Measurements from ENCODE around the gene CCDC39. TPM values are rescaled to one million over a fixed set of nuclear protein-coding genes. Genes with fewer than 3 reads are reported as not detected.

Gene CCDC39
- total RNA-seq, 1 donor from 2014 or later: 0.46 TPM

- Mint-ChIP-seq H3K27ac (ENCODE audit: unreplicated experiment) (no peak overlapping the region), H3K4me3 (ENCODE audit: unreplicated experiment) (no peak overlapping the region), H3K9me3 (ENCODE audit: unreplicated experiment) (no peaks in the 10 kb centered on the region), H3K4me1 (ENCODE audit: unreplicated experiment) (no peaks in the 10 kb centered on the region), H3K36me3 (ENCODE audit: low read depth, unreplicated experiment) (no peaks in the 10 kb centered on the region), H3K27me3 (ENCODE audit: unreplicated experiment) (peaks cover 3% of the 10 kb centered on the region)
- no peak for DNase-seq (ENCODE audit: low spot score)
- TF ChIP-seq, protein P1, sequence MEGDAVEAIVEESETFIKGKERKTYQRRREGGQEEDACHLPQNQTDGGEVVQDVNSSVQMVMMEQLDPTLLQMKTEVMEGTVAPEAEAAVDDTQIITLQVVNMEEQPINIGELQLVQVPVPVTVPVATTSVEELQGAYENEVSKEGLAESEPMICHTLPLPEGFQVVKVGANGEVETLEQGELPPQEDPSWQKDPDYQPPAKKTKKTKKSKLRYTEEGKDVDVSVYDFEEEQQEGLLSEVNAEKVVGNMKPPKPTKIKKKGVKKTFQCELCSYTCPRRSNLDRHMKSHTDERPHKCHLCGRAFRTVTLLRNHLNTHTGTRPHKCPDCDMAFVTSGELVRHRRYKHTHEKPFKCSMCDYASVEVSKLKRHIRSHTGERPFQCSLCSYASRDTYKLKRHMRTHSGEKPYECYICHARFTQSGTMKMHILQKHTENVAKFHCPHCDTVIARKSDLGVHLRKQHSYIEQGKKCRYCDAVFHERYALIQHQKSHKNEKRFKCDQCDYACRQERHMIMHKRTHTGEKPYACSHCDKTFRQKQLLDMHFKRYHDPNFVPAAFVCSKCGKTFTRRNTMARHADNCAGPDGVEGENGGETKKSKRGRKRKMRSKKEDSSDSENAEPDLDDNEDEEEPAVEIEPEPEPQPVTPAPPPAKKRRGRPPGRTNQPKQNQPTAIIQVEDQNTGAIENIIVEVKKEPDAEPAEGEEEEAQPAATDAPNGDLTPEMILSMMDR (IDR thresholded peaks at IDR 0.05; ENCODE audit: unreplicated experiment): no peak
Measured at GRCh38 chr3:180684807-180685206, 5.5 kb upstream of the CCDC39 start.

DNA sequence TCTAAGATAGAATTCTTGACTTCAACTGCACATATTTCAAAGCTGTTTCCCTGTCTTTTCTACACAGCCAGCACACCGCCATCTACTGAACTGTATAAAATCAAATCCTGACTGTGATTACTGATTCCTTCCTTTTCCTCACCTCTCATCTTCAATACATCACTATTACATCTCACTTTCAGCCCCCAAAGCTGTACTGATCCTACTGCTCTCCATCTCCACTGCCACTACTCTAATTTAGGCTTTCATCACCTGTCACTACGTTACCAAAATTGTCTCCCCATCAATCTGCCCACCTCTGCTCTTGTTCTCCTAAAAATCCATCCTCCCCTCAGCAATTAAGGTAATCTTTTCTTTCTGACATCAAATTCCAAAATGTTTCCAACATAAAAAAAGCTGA lies 4.5 kb upstream of the CCDC39 start:
- TF ChIP-seq, protein P1 (IDR thresholded peaks at IDR 0.05; ENCODE audit: unreplicated experiment): no peak
- H3K4me3 Mint-ChIP-seq (ENCODE audit: unreplicated experiment): no peak overlapping the region
- H3K27me3 Mint-ChIP-seq (ENCODE audit: unreplicated experiment): peaks cover 4% of the 10 kb centered on the region
- no peaks in the 10 kb centered on the region for H3K9me3 Mint-ChIP-seq (ENCODE audit: unreplicated experiment)
- no peaks in the 10 kb centered on the region for H3K36me3 Mint-ChIP-seq (ENCODE audit: low read depth, unreplicated experiment)
- H3K4me1 Mint-ChIP-seq (ENCODE audit: unreplicated experiment): peaks cover 2% of the 10 kb centered on the region
- no peak overlapping the region for H3K27ac Mint-ChIP-seq (ENCODE audit: unreplicated experiment)
- DNase-seq (ENCODE audit: low spot score): no peak

GRCh38 chr3:180680097-180680430 lies 775 bp upstream of the CCDC39 start:
- DNase-seq (ENCODE audit: low spot score): peak; percentile 55
- H3K36me3 Mint-ChIP-seq (ENCODE audit: low read depth, unreplicated experiment): no peaks in the 10 kb centered on the region
- H3K27me3 Mint-ChIP-seq (ENCODE audit: unreplicated experiment): peaks cover 5% of the 10 kb centered on the region
- H3K9me3 Mint-ChIP-seq (ENCODE audit: unreplicated experiment): no peaks in the 10 kb centered on the region
- TF ChIP-seq, protein P1 (IDR thresholded peaks at IDR 0.05; ENCODE audit: unreplicated experiment): peak; percentile 71
- peak overlapping the region; percentile 96 for H3K4me3 Mint-ChIP-seq (ENCODE audit: unreplicated experiment)
- H3K27ac Mint-ChIP-seq (ENCODE audit: unreplicated experiment): peak overlapping the region; percentile 94
- H3K4me1 Mint-ChIP-seq (ENCODE audit: unreplicated experiment): peaks cover 4% of the 10 kb centered on the region

- no peak for DNase-seq (ENCODE audit: low spot score)
Measured at GRCh38 chr3:180678231-180678630, 1.1 kb downstream of the CCDC39 start.

GRCh38 chr3:180661444-180661843 lies 17.8 kb downstream of the CCDC39 start:
- no peak overlapping the region for H3K27ac Mint-ChIP-seq (ENCODE audit: unreplicated experiment)
- no peaks in the 10 kb centered on the region for H3K4me1 Mint-ChIP-seq (ENCODE audit: unreplicated experiment)
- no peaks in the 10 kb centered on the region for H3K36me3 Mint-ChIP-seq (ENCODE audit: low read depth, unreplicated experiment)
- H3K9me3 Mint-ChIP-seq (ENCODE audit: unreplicated experiment): no peaks in the 10 kb centered on the region
- DNase-seq (ENCODE audit: low spot score): no peak
- no peaks in the 10 kb centered on the region for H3K27me3 Mint-ChIP-seq (ENCODE audit: unreplicated experiment)
- no peak overlapping the region for H3K4me3 Mint-ChIP-seq (ENCODE audit: unreplicated experiment)
- TF ChIP-seq, protein P1 (IDR thresholded peaks at IDR 0.05; ENCODE audit: unreplicated experiment): no peak

More at GRCh38 chr3:180678231-180678630, 1.1 kb downstream of the CCDC39 start:
- Mint-ChIP-seq H3K4me1 (ENCODE audit: unreplicated experiment) (peaks cover 4% of the 10 kb centered on the region), H3K36me3 (ENCODE audit: low read depth, unreplicated experiment) (no peaks in the 10 kb centered on the region), H3K9me3 (ENCODE audit: unreplicated experiment) (no peaks in the 10 kb centered on the region), H3K27me3 (ENCODE audit: unreplicated experiment) (peaks cover 5% of the 10 kb centered on the region), H3K27ac (ENCODE audit: unreplicated experiment) (no peak overlapping the region), H3K4me3 (ENCODE audit: unreplicated experiment) (peak overlapping the region; percentile 96)
- TF ChIP-seq, protein P1 (IDR thresholded peaks at IDR 0.05; ENCODE audit: unreplicated experiment): no peak

All from endothelial cell (in vitro differentiated cells).